H1 (cell line): Measurements from ENCODE around the gene DNAH8. TPM values are rescaled to one million over a fixed set of nuclear protein-coding genes. Genes with fewer than 3 reads are reported as not detected.

Experiments used
- CTCF ChIA-PET: fragments of 300-600 bp; sonication (Branson Sonifier 250); formaldehyde crosslinking; loops from one replicate; lab custom pipeline; 2021; ENCODE audit not compliant: partially characterized antibody; lab: Charles Lee
- POLR2A ChIA-PET: fragments of 300-600 bp; sonication (Branson Sonifier 250); formaldehyde crosslinking; loops from one replicate; lab custom pipeline; 2021; ENCODE audit warnings: inconsistent platforms; ENCODE audit not compliant: partially characterized antibody; lab: Charles Lee
- DNase-seq, 2 experiments: peaks; one replicate each; pipeline versions ENCODE4 v3.0.0 to v3.0.0-alpha.2; 2010 to 2022; ENCODE audit warnings: low spot score in 2 of 2, low read depth in 1 of 2, mixed read lengths in 1 of 2
- FAIRE-seq: peaks from 2 replicates; lab custom pipeline; 2011; peaks lifted over from hg19 to GRCh38; lab: Jason Lieb, UNC
- H2AFZ ChIP-seq: 2 replicates; pipeline ENCODE4 v1.8.1; 2012; ENCODE audit warnings: low read length, inconsistent platforms
- H2AK5ac ChIP-seq: 2 replicates; pipeline ENCODE4 v1.6.1; 2013; ENCODE audit warnings: low read depth, low read length
- H2BK120ac ChIP-seq: replicated peaks from 2 replicates; pipeline ENCODE3; 2013; ENCODE audit warnings: low read depth, low read length, inconsistent platforms
- H2BK12ac ChIP-seq: 2 replicates; pipeline ENCODE4 v1.6.1; 2013; ENCODE audit warnings: low read depth, low read length
- H2BK15ac ChIP-seq: 2 replicates; pipeline ENCODE4 v1.6.1; 2013; ENCODE audit warnings: low read length
- H2BK20ac ChIP-seq: 2 replicates; pipeline ENCODE4 v1.6.1; 2013; ENCODE audit warnings: low read length
- H2BK5ac ChIP-seq: 2 replicates; pipeline ENCODE4 v1.6.1; 2013; ENCODE audit warnings: low read depth, low read length
- H3K14ac ChIP-seq: 2 replicates; pipeline ENCODE4 v1.6.1; 2013; ENCODE audit warnings: inconsistent platforms; ENCODE audit not compliant: insufficient read length
- H3K18ac ChIP-seq: 2 replicates; pipeline ENCODE4 v1.6.1; 2013; ENCODE audit warnings: low read length; ENCODE audit errors: extremely low read depth
- H3K23ac ChIP-seq: 2 replicates; pipeline ENCODE4 v1.6.1; 2013; ENCODE audit warnings: inconsistent platforms; ENCODE audit not compliant: insufficient read length
- H3K23me2 ChIP-seq: 2 replicates; pipeline ENCODE4 v1.6.1; 2013; ENCODE audit warnings: low read depth, low read length
- H3K27ac ChIP-seq: 2 replicates; pipeline ENCODE4 v1.6.1; 2011; ENCODE audit warnings: low read depth, low read length, inconsistent platforms
- H3K27me3 ChIP-seq, 4 experiments: replicated peaks in 1 of 4; 1 replicate in 1 of 4; 2 replicates in 3 of 4; pipeline versions ENCODE4 v1.6.1 to v1.8.1; 2011 to 2013; ENCODE audit warnings: low read length in 3 of 4, mild to moderate bottlenecking in 3 of 4, inconsistent platforms in 2 of 4, mixed read lengths in 2 of 4, moderate library complexity in 1 of 4; ENCODE audit not compliant: control insufficient read depth in 3 of 4, insufficient read depth in 3 of 4; ENCODE audit errors: extremely low read depth in 1 of 4
- H3K36me3 ChIP-seq, 4 experiments: 2 replicates each; pipeline versions ENCODE4 v1.6.1 to v1.8.1; 2011 to 2013; ENCODE audit warnings: mild to moderate bottlenecking in 4 of 4, low read length in 3 of 4, moderate library complexity in 2 of 4, control low read depth in 1 of 4, inconsistent platforms in 1 of 4; ENCODE audit not compliant: insufficient read depth in 4 of 4, control insufficient read depth in 2 of 4
- H3K4ac ChIP-seq: replicated peaks from 2 replicates; pipeline ENCODE3; 2013; ENCODE audit warnings: low read length, low read depth, mixed read lengths, inconsistent platforms; ENCODE audit not compliant: insufficient read length
- H3K4me1 ChIP-seq, 4 experiments: replicated peaks in 1 of 4; 1 replicate in 1 of 4; 2 replicates in 3 of 4; pipeline versions ENCODE4 v1.6.1 to v1.8.1; 2011 to 2013; ENCODE audit warnings: low read length in 3 of 4, inconsistent platforms in 2 of 4, mixed read lengths in 1 of 4; ENCODE audit not compliant: insufficient read depth in 4 of 4, control insufficient read depth in 3 of 4
- H3K4me2 ChIP-seq, 2 experiments: 2 replicates each; pipeline versions ENCODE4 v1.6.1 to v1.8.1; 2011 to 2013; ENCODE audit warnings: low read depth in 2 of 2, low read length in 2 of 2, control low read depth in 1 of 2, inconsistent platforms in 1 of 2, mild to moderate bottlenecking in 1 of 2; ENCODE audit not compliant: insufficient read depth in 1 of 2
- H3K4me3 ChIP-seq, 4 experiments: fragments of 200-600, 300-600 bp in 1 of 4; sonication (generic), shearing (Covaris generic), sonication (Bioruptor Twin) in 1 of 4; 2 replicates each; pipeline versions ENCODE4 v1.5.1 to v1.8.1; 2011 to 2016; ENCODE audit warnings: low read length in 4 of 4, low read depth in 3 of 4, control low read depth in 2 of 4, inconsistent platforms in 2 of 4, mild to moderate bottlenecking in 2 of 4, mixed read lengths in 1 of 4, moderate library complexity in 1 of 4; ENCODE audit not compliant: insufficient read depth in 2 of 4; ENCODE audit errors: extremely low read depth in 1 of 4
- H3K56ac ChIP-seq: replicated peaks from 2 replicates; pipeline ENCODE3; 2013; ENCODE audit warnings: low read depth, mild to moderate bottlenecking, mixed read lengths, low read length, inconsistent platforms; ENCODE audit not compliant: insufficient read length
- H3K79me1 ChIP-seq: 2 replicates; pipeline ENCODE4 v1.6.1; 2013; ENCODE audit warnings: low read depth, low read length, control low read depth
- H3K79me2 ChIP-seq, 2 experiments: 2 replicates each; pipeline versions ENCODE4 v1.6.1 to v1.8.1; 2012 to 2013; ENCODE audit warnings: low read length in 2 of 2, mild to moderate bottlenecking in 2 of 2, inconsistent platforms in 1 of 2; ENCODE audit not compliant: insufficient read depth in 2 of 2, control insufficient read depth in 1 of 2
- H3K9ac ChIP-seq, 4 experiments: replicated peaks in 1 of 4; 1 replicate in 1 of 4; 2 replicates in 3 of 4; pipeline versions ENCODE4 v1.6.1 to v1.8.1; 2011 to 2013; ENCODE audit warnings: low read depth in 3 of 4, low read length in 3 of 4, control low read depth in 2 of 4, mild to moderate bottlenecking in 2 of 4, moderate library complexity in 2 of 4, inconsistent platforms in 1 of 4; ENCODE audit errors: extremely low read depth in 1 of 4
- H3K9me3 ChIP-seq, 2 experiments: 2 replicates each; pipeline versions ENCODE4 v1.6.1 to v1.8.1; 2012 to 2013; ENCODE audit warnings: mild to moderate bottlenecking in 2 of 2, moderate library complexity in 2 of 2, control low read depth in 1 of 2, inconsistent platforms in 1 of 2, low read depth in 1 of 2, low read length in 1 of 2, mixed read lengths in 1 of 2; ENCODE audit not compliant: insufficient read depth in 2 of 2
- H4K20me1 ChIP-seq, 2 experiments: replicated peaks in 1 of 2; 2 replicates each; pipeline versions ENCODE3 to v1.8.1; 2011 to 2013; ENCODE audit warnings: inconsistent platforms in 2 of 2, low read length in 2 of 2, mild to moderate bottlenecking in 1 of 2; ENCODE audit not compliant: insufficient read depth in 2 of 2, control insufficient read depth in 1 of 2
- H4K5ac ChIP-seq: 2 replicates; pipeline ENCODE4 v1.6.1; 2013; ENCODE audit warnings: low read length, low read depth, mixed read lengths, inconsistent platforms; ENCODE audit not compliant: insufficient read length
- H4K8ac ChIP-seq: 2 replicates; pipeline ENCODE4 v1.8.0; 2013; ENCODE audit warnings: mild to moderate bottlenecking, moderate library complexity, low read length, inconsistent platforms; ENCODE audit not compliant: insufficient read depth; ENCODE audit errors: extremely low read depth
- H4K91ac ChIP-seq: replicated peaks from 2 replicates; pipeline ENCODE3; 2013; ENCODE audit warnings: low read length, mixed read lengths, inconsistent platforms; ENCODE audit not compliant: insufficient read length
- SAP30 ChIP-seq: fragments of 300-600 bp; sonication (generic); IDR thresholded peaks from 2 replicates; pipeline ENCODE4 v1.7.1; 2012; ENCODE audit warnings: low read length, moderate library complexity, mild to moderate bottlenecking, inconsistent platforms; ENCODE audit not compliant: insufficient read depth, insufficient replicate concordance
- SUZ12 ChIP-seq: fragments of 200-600 bp; sonication (generic); IDR thresholded peaks from 2 replicates; pipeline ENCODE4 v1.6.1; 2012; ENCODE audit warnings: mild to moderate bottlenecking, inconsistent platforms, low read length, moderate library complexity, mixed read lengths
- WGBS, 2 experiments: shearing (Covaris generic) in 1 of 2; methylation state at CpG; one replicate each; pipeline versions ENCODE4 v1.1.6 to v1.1.7; 2013 to 2015; ENCODE audit warnings: low lambda C conversion rate in 2 of 2, mixed read lengths in 2 of 2, inconsistent platforms in 1 of 2, low coverage in 1 of 2, missing lambda C conversion rate in 1 of 2; ENCODE audit not compliant: insufficient replicate concordance in 2 of 2, insufficient coverage in 1 of 2, insufficient read length in 1 of 2; ENCODE audit errors: extremely low coverage in 1 of 2, missing lambda C conversion rate in 1 of 2; 5-methylcytosine and 5-hydroxymethylcytosine counted together
- polyA plus RNA-seq, 7 experiments: library from polyadenylated mRNA; depleted of rRNA in 3 of 7; stranded (reverse) in 5 of 7; unstranded in 2 of 7; fragments of >200 nt in 5 of 7; fragments of 200-250 nt in 2 of 7; gene quantifications; 1 replicate in 5 of 7; 2 replicates in 1 of 7; 4 replicates in 1 of 7; pipeline versions ENCODE4 v1.2.1 to v1.2.3, GENCODE V29; 2011 to 2013; ENCODE audit warnings: missing spikeins in 2 of 7, mixed read lengths in 2 of 7
- total RNA-seq: library from RNA; stranded (reverse); fragmentation: NEBNext Ultra II Directional; extraction: Animal tissue kit (Norgen Biotek cat#: 25700); gene quantifications from 2 replicates; pipeline ENCODE4 v1.2.1, GENCODE V29; 2021

DNAH8 gene
- total and polyA plus RNA-seq, 2 of the 8 experiments (the other 6 are each of a cell fraction or from before 2014, with no cell fraction given), result under 0.01 TPM; not detected in 1

DNA sequence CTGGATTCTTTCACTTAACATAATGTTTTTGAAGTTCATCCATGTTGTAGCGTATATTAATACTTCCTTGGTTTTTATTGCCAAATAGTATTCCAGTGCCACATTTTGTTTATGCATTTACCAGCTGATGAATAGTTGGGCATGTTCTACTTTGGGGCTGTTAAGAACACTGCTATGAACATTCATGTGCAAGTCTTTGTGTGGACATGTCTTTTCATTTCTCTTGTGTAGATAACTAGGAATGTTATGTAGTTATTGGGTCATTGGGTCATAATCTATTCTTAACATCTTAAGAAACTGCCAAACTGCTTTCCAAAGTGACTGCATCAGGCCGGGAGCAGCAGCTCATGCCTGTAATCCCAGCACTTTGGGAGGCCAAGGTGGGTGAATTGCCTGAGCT, 289.7 kb downstream of the DNAH8 start:
- no peak overlapping the region for H4K8ac ChIP-seq
- H2BK20ac ChIP-seq, result no peak overlapping the region
- no peak overlapping the region for H3K18ac ChIP-seq
- no peak for FAIRE-seq
- H3K56ac ChIP-seq, result no peak overlapping the region
- H4K20me1 ChIP-seq, result no peaks in the 10 kb centered on the region
- no peaks in the 10 kb centered on the region for H3K36me3 ChIP-seq
- no peaks in the 10 kb centered on the region for H3K9me3 ChIP-seq
- no peak for TF ChIP-seq SUZ12
- TF ChIP-seq SAP30, result no peak
- WGBS, 2 experiments, result 91% methylated on average over 2 of the region's 2 CpGs; no CpG with 5 or more reads in 1 of the 2 experiments
- no peaks in the 10 kb centered on the region for H3K4me1 ChIP-seq
- H3K4ac ChIP-seq, result no peak overlapping the region
- ChIA-PET POLR2A (no interaction called here), CTCF (interaction anchor here (0.8 to 15.1 kb wide), 8 partner anchors 8 to 306 kb away, joined by 4 to 250 read pairs (median 21); no protein-coding TSS in a partner anchor)
- H2BK5ac ChIP-seq, result no peak overlapping the region
- no peak overlapping the region for H3K9ac ChIP-seq
- H3K23ac ChIP-seq, result no peak overlapping the region
- H2AFZ ChIP-seq, result no peak overlapping the region
- no peak overlapping the region for H4K5ac ChIP-seq
- no peak overlapping the region for H3K14ac ChIP-seq
- H3K27me3 ChIP-seq, result no peaks in the 10 kb centered on the region; a peak in 1 of 7 replicates
- no peaks in the 10 kb centered on the region for H3K79me1 ChIP-seq
- H3K79me2 ChIP-seq, result no peaks in the 10 kb centered on the region
- H2BK15ac ChIP-seq, result no peak overlapping the region
- H2BK12ac ChIP-seq, result no peak overlapping the region
- no peak overlapping the region for H3K4me2 ChIP-seq
- DNase-seq, result no peak
- H3K4me3 ChIP-seq, result no peak overlapping the region
- no peak overlapping the region for H4K91ac ChIP-seq
- H2BK120ac ChIP-seq, result no peak overlapping the region
- H3K23me2 ChIP-seq, result no peaks in the 10 kb centered on the region
- no peak overlapping the region for H2AK5ac ChIP-seq
- H3K27ac ChIP-seq, result no peak overlapping the region
